GM19328 (cell line): Measurements from ENCODE around the gene PLEKHG4.

Source experiments
- ATAC-seq: cut with Tn5 transposase; IDR thresholded peaks from one replicate; pipeline ENCODE4 v1.9.1; 2021; ENCODE audit warnings: mild to moderate bottlenecking, moderate library complexity; ENCODE audit not compliant: unreplicated experiment

Gene PLEKHG4

DNA sequence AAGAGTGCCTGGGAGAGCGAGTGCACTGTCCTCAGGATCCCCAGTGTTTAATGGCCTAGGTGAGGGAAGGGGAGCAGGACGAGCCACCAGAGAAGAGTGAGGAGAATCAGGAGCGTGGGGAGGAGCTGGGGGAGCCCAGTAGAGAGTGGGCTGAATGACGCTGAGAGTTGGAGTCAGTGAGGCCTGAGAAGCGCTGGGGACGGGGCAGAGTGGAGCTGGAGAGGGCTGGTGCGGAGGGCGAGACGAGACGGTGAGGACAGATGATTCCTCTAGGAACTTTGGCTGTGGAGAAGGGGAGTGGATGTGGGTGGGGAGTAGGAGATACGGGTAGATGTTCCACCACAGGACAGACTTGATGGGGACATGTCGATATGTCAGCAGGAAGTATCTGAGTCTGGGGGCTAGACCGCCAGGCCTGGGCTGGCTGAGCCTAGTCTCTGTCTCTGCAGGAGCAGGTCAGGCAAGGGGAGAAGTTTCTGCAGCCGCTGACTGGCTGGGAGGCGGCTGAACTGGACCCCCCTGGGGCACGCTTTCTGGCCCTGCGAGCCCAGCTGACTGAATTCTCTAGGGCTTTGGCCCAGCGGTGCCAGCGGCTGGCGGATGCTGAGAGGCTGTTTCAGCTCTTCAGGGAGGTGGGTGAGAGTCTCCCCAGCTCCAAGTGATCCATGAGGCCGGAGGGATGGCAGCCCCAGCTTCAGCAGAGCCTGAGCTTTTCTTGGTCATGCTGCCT lies 4.7 kb downstream of the PLEKHG4 start:
- ATAC-seq: no peak

DNA sequence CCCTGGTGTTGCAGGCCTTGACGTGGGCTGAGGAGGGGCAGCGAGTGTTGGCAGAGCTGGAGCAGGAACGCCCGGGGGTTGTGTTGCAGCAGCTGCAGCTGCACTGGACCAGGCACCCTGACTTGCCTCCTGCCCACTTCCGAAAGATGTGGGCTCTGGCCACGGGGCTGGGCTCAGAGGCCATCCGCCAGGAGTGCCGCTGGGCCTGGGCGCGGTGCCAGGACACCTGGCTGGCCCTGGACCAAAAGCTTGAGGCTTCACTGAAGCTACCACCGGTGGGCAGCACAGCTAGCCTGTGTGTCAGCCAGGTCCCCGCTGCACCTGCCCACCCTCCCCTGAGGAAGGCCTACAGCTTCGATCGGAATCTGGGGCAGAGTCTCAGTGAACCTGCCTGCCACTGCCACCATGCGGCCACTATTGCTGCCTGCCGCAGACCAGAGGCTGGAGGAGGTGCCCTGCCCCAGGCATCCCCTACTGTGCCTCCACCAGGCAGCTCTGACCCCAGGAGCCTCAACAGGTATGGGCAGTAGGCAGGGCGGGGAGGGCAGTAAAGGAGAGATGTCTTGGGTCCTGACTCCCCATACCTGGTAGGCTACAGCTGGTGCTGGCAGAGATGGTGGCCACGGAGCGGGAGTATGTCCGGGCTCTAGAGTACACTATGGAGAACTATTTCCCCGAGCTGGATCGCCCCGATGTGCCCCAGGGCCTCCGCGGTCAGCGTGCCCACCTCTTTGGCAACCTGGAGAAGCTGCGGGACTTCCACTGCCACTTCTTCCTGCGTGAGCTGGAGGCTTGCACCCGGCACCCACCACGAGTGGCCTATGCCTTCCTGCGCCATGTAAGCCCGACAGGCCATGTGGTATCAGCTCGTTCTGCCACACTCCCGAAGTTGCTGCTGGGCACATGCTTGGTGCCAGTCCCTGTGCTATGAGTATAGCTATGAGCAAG lies 5.6 kb downstream of the PLEKHG4 start:
- ATAC-seq: no peak

DNA sequence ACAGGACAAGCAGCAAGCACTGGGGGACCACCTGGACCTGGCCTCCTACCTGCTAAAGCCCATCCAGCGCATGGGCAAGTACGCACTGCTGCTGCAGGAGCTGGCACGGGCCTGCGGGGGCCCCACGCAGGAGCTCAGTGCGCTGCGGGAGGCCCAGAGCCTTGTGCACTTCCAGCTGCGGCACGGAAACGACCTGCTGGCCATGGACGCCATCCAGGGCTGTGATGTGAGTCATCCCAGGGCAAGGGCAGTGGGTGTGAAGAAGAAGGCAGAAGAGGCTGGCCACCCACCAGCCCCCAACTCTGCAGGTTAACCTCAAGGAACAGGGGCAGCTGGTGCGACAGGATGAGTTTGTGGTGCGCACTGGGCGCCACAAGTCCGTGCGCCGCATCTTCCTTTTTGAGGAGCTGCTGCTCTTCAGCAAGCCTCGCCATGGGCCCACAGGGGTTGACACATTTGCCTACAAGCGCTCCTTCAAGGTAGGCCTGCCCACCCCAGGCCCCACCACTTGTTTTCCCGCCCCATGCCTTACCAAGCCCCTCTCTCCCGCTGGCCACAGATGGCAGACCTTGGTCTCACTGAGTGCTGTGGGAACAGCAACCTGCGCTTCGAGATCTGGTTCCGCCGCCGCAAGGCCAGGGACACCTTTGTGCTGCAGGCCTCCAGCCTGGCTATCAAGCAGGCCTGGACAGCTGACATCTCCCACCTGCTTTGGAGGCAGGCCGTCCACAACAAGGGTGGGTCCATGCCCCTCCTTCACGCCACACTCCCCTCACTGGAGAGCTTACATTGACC lies 7.3 kb downstream of the PLEKHG4 start:
- ATAC-seq: no peak

DNA sequence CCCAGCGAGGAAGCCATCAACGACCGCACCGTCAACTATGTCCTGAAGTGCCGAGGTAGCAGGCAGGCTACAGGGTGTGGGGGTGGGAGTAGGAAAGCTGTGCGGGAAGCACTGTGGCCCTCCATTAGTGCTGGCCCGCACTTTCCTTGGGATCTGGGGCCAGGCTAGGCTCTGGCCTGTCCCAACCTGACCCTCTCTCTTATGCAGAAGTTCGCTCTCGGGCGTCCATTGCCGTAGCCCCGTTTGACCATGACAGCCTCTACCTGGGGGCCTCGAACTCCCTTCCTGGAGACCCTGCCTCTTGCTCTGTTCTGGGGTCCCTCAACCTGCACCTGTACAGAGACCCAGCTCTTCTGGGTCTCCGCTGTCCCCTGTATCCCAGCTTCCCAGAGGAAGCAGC lies 8.6 kb downstream of the PLEKHG4 start:
- ATAC-seq: no peak

DNA sequence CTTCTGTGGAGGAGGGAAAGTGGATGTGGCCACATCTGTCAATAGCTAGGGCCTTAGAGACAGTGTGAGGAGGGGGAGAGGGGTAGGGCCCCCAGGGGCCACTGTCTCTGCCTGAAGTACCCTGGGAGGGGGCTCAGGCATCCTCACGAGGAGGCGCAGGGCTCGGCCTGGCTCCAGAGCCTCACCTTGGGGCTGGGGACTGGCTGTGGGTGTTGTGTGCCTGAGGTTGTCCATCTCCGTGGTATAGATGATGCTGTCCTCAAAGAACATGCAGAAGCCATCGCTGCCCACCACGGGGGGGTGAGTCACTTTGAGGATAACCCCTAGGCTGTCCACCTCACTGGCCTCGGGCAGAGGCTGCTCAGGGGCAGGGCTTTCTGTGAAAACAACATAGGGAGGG lies 12.1 kb downstream of the PLEKHG4 start:
- no peak for ATAC-seq

DNA sequence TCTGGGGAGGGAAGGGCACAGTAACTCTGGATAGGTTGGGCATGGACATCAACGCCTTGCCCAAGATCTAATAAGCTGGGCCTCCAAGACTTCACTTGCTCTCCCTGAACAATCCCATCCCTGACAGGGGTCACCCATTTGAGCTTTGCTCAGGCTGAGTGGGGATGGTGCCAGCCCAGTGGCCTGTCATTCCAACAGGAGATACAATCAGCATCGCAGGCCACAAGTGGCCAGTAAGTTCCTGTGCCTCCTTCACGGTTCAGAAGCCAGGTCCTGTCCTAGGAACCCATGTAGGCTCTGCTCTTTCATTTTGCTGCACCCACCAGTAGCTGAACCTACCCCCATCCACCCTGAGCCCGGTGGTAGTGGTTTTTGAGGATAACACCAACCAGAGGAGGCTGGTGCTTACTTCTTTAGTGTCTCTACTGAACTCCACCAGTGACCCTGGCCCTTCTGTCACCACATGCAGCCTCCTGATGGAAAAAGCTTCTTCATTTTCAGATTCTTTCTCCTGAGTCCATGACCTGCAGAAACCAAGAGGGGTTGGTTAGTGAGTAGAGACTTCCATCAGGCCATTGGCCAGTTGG lies 14.9 kb downstream of the PLEKHG4 start:
- no peak for ATAC-seq

DNA sequence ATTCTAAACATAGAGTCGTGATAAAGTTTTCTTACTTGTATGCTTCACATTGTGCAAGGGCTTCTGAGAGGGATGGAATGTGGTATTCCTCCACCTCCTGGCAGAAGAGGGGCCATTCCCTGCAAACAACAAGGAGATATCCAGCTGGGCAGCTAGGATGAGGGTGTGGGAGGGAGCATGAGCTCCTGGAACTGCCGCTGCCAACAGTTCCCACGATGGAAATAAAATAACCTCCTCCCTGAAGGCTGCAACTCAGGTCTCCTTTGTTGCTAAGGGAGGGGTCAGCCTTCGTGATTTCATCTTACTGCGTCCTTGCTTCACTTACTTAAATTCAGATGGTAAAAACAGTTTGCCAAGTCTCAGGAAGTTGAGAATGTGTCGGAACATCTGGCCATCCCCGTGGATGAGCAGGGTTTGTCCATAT lies 15.6 kb downstream of the PLEKHG4 start:
- ATAC-seq: no peak

DNA sequence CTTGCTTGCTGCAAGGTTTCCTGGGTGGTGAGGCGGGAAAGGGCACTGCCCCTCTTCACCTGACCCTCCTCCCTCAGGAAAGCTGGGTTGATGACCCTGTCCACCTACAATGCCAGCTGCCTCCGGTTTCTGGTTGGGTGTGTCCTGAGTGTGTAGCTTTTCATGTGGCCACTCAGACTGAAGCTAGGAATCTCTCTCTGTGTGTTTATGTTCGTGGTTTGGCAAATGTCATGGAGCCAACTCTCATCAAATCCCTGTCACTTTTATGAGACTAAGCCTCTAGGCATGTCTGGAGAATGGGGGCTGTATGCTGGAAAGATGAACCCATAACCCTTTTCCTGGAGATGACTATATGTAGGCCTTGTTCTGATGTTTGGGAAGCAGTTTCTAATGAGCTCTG lies 17.1 kb downstream of the PLEKHG4 start:
- ATAC-seq: no peak

DNA sequence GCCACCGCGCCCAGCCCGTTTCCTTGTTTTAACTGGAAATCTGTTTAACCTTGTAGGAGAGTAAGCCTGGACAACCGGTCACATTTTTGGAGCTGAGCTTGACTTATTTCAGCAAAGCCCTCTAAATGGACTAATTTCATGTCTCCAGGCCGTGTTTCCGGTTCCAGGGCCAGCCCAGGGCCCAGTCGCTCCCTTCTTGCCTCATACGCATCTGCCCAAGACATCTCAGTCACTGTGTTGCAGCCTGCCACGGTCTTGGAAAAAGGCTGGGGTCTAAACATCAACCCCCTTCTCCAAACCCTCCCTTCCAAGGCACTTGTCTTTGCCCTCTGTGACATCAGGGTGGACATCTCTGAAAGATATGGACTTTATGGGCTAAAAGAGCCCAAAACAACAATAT lies 18.9 kb downstream of the PLEKHG4 start:
- ATAC-seq: no peak

DNA sequence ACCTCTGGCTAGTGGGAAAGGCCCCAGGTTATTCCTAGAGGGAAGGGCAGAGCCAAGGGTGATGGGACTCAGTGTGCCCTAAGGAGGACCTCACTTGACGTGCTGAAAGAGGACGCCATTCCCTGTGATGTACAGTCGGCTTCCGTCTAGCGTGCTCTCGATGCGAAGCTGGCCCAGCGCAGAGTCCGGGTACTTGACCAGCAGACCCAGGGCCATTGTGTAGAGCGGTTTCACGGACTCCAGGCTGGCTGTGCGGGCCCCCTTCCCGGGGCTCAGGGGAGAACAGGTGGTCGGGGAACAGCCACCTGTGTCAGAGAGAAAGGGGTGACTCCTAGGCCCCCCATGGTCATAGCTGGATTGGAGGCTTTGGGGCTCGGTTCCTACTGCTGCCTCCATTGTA lies 19.9 kb downstream of the PLEKHG4 start:
- no peak for ATAC-seq

DNA sequence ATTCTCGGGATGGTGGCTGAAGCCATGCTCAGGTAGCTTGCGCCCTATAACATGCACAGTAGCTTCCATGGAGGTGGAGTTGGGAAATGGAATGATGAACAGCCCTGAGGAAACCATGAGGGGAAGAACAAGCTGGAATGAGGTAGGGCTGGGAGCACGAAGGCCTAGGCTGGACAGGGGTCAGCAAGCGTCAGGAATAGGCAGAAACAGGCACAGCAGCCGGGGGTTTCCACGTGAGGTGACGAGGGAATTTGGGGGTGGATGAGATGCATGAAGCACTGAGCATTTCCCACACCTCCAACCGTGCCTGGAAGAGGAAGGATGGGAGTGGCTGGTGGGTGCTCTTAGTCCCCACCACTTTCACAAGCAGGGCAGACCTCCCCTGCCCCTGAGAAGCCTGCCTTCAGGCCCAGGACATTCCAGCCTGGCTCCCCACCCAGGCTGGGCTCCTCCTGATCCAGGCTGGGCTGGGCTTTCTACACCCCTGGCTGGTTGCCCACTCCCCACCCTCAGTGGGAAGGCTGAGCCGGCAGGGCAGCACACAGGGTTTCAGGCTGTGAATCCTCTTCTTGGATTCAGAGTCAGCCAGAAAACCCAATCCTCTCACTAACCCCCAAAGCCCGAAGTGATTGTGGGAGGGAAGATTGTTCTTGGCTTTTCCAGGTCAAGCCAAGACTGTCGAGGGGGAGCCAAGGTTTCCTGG lies 21.9 kb downstream of the PLEKHG4 start:
- no peak for ATAC-seq

DNA sequence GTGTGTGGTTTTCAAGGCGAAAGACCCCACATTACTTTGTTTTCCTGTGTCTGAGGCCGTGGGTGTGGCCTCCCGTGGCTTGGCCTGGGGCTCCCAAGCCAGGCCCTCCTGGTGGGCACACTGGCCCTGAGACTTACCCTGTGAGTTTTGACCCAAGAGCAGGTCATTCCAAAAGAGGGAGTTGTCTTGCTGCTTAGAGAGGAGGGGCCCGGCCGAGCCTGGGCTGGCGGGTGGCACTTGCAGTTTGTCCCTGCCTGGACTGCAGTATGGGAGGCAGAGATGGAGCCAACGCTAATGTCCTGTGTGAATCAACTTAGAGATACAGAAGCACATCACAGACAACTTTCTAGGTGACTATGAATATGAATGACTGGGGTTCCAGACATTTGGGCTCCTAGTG lies 22.7 kb downstream of the PLEKHG4 start:
- ATAC-seq: no peak

DNA sequence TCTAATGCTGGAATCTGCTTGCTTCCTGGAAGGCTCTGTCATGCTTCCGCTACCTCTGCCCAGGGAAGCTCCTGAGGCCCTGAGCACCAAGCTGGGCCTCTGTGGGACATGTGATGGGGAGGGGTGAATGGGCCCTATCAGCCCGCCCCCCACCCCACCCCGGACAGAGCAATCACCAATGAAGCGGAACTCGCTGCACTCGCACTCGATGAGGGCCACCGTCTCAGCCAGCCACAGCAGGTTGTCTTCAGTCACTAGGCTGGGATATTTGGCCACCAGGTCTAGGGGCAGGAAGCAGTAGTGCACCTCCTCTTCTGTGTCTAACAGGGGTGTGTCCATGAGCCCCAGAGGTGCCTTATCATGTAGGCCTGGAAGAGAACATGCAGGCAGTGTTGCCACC lies 23.6 kb downstream of the PLEKHG4 start:
- ATAC-seq: no peak

DNA sequence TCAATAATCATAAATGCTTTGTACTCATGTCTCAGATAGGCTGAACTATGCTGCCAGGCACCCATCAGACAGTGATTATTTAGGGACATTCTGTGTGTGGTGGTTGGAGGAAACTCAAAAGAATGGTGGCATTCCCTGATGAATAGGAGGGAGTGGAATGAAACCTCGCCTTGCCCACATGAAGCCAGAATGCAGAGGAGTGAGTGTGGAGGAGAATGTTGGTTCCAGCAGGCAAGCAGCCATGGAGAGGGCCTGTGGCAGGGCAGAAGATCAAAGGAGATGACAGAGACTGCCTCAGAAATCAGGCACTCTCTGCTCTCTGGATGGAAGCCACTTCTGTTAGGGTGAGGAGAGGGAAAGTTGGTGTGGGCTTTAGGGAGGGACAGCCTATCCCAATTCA lies 24.7 kb downstream of the PLEKHG4 start:
- no peak for ATAC-seq

DNA sequence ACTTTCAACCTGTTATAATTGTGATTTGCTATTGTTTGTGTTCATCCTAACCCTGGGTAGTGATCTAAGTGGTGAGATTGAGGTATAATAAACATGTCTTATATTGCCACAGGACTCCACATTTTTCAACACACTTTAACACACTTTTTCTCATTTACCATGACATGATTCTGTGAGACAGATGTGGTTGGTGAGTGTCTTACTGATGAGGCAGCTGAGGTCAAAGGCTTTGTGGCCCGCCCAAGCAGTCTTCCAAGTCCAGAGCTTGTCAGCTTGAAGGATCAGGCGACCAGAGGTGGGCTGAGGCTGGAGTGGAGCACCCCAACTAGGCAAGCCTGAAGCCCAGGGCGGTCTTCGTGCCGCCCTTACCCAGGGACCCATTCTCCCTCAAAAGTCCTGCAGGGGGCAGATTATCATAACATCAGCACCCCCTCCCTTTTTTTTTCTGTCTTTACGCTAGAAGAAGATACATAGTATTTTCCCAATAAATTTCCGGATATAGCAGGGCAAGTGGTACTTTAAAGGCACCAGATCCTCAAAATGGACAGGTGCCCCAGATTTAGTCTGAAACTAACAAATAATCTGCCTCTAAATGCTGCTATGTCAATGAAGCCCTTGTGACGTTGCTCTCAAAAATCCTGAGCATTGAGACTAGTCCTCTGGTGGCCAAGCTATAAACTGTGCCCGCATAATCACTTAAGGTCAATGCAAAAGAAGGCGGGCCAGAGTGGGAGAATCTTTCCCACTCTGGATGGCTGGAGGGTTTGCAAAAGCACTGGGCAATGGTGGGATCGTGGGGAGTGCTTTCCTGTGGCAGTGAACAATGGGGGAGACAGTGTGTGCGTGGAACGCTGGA lies 26.1 kb downstream of the PLEKHG4 start:
- ATAC-seq: no peak

DNA sequence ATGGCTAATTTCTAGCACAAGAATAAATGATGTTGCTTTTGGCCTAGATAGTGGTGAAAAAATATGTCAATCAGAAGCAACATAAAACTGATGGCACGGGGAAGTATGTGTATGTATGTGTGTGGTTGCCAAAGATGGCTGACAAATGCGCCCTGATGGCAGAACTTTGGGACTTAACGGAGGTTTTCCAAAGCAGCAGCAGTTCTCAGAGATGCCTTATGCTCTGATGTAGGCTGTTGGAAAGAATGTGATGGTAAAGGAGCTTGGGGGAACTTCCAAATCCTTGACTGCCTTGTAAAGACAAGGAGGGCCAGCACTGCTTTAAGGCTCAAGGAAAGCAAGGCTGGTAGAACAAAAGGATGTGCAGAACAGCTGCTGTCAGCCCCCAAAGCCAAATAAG lies 31.2 kb downstream of the PLEKHG4 start:
- no peak for ATAC-seq

DNA sequence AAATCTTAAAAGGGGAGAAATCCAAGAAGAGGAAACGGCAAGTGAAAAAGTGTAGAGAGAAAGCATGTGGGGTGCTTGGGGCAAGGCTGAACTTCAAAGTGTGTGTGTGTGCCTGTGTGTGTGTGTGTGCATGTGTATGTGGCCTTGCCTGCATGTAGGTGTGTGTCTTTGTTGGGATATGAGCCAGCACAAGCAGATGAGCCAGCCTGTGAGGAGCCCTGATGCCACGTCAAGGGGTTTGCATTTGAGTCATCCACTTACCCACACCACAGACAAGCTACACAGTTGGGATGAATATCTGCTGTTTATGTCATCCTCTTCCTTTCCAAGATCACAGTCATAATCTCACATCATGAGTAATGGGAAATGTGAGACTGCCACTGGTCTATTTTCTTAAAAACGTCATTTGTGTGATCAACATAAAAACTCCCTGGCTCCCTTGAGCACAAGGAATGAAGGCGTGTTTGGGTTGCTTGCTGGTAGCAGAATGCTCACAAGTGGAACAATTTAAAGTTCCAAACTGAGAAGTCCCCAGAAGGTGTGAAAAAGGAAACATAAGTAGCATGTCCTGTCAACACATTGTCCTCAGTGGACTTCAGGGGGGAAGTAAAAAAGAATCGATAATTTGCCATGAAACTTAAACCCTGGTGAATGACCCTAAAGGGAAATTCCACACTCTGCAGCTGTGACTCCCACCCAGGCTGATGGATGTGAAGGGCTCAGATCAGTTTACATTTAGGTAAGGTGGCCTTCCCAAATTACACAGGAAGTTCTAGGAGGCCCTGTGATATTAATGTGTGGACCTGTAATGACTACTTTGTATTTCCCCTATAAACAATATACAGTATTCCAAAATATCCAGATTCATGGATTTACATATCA lies 32.5 kb downstream of the PLEKHG4 start:
- ATAC-seq: no peak

DNA sequence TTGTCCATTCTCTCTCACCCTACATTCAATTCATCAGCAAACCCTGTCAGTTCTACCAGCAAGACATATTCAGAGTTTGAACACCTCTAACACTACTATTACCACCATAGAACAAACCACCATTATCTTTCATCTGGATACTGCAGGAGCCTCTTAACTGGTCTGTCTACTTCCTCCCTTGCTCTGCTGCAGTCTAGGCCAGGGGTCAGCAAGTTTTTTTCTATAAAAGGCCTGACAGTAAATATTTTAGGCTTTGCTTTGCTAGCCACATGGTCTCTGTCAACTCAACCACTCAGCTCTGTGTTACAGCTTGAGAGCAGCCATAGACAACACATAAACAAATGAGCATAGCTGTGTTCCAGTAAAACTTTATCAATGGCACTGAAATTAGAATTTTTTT lies 33.4 kb downstream of the PLEKHG4 start:
- no peak for ATAC-seq

DNA sequence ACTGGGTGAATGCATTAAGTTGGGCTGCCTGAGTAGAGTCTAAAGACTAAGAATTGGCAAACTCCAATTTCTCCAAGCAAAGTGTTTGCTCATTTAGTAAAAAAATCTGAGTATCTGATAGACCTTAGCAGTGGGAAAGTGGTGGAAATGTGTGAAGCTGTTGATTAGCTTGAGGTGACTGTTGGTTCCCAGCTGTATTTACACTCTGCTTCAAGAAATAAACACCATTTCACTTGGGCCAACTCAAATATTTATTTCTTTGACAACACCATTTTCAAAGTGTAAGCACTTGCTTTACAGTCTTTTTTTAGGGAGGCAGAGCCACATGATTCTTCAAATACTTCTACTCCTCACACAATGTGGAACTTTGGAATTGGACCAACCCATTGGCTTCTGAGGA lies 38.5 kb downstream of the PLEKHG4 start:
- no peak for ATAC-seq
